HG03060 (cell line): ENCODE results near the gene DDX52.
"Not testable (repeated sequence)": the region's sequence is repeated elsewhere in the genome, so short reads cannot be mapped to it uniquely, and the experiment has no call there.

Experiments
- ATAC-seq: cut with Tn5 transposase; IDR thresholded peaks from one replicate; pipeline ENCODE4 v1.9.1; 2021; ENCODE audit warnings: low read depth, moderate number of reproducible peaks; ENCODE audit not compliant: unreplicated experiment

The DDX52 gene

DNA sequence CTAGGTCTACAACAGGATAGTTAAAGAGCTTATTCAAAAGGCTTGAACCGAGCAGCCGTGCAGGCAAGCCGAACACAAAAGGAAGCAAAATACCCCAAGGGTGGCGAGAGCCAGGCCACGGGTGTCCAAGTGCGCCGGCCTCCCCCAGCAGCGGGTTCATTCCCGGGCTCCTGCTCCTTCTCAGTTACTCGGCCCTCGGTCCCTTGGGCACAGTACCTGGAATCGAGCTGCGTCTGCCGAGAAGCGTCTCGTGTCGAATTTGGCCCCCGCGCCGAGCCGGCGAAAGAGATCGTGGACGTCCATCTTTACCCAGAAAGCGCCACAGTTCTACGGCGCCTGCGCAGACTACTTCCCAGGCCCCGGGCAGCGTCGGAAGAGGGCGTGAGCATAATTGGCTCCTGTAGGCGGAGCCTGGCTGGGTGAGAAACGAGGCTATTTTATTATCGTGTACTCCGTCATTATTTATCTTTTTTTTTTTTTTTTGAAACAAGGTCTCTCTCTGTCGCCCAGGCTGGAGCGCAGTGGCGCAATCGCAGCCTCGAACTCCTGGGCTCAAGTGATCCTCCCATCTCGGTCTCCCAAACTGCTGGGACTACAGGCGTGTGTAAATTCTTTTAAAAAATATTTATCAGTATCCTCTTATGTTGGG, at the start of gene DDX52:
DDX52 (minus strand) TSS at position 329 of the 649 bp plus-strand sequence; CDS start at position 303, 26 bp downstream.
- peak; percentile 77 for ATAC-seq

- no peak for ATAC-seq
These were observed 48.6 kb upstream of the DDX52 start for GRCh38 chr17:37691807-37692206.

- no peak for ATAC-seq
These were observed 46.1 kb upstream of the DDX52 start for GRCh38 chr17:37689317-37689716.

GRCh38 chr17:37683454-37683984, 40.3 kb upstream of the DDX52 start:
- no peak for ATAC-seq

- no peak for ATAC-seq
These were observed 38.8 kb upstream of the DDX52 start for GRCh38 chr17:37682007-37682406.

DNA sequence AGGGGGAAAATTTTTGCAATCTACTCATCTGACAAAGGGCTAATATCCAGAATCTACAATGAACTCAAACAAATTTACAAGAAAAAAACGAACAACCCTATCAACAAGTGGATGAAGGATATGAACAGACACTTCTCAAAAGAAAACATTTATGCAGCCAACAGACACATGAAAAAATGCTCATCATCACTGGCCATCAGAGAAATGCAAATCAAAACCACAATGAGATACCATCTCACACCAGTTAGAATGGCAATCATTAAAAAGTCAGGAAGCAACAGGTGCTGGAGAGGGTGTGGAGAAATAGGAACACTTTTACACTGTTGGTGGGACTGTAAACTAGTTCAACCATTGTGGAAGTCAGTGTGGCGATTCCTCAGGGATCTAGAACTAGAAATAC, 36.7 kb upstream of the DDX52 start:
- not testable (repeated sequence) for ATAC-seq

DNA sequence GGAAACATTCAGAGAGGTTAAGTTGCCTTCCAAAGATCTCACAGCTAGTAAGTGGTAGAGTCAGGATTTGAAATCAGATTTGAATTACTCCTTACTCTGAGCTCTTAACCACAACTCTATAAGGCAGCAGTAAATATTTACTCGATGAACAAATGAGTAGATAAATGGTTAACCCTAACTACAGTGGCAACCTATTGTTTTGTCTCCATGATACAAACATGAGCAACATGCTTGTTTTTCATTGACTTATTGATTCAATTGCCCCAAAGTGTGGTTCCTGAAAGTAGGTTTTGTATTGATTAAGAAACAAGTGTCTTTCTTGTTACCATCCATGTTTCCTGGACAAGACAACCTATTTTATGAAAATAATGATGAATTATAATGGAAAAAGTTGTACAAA, 34.8 kb upstream of the DDX52 start:
- ATAC-seq, result no peak

- no peak for ATAC-seq
These were observed 33.8 kb upstream of the DDX52 start for GRCh38 chr17:37677021-37677420.

DNA sequence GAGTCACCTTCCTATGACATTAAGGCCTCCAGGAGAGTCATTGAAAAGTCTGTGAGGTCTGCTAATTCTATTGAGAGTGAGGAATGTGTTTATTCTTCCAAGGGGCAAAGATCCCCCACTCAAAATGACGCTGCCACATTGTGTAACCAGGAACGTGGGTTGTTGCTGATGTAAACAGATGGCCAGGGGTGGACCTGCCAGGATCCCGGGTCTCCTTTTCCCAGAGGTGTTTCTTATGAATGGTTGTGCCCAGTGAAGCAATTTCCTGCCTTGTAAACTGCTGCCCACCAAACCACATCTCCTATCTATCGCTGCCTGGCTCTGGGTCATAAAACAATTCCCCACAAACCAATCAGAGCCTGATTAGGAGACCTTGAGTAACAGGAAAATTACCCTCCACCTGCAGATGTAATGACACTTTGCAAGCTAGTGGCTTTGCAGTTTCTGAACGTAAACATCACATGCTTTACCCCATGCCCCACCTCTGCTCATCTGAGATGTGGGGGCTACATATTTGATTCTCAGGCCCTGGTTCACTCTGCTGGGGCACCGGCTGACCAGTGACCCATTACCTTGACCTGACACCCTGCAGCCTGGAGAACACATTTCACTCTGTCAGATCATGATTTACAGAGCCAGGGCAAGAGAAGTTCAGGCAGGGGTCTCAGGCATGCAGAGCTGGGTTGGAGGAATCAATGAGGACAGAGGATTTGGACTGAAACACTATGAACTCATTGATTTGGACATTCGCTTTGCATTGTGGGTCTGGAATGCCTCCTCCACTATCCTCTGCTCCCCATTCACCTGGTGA, 33.1 kb upstream of the DDX52 start:
- ATAC-seq, result no peak

- ATAC-seq, result no peak
These were observed 31.3 kb upstream of the DDX52 start for GRCh38 chr17:37674511-37674910.

DNA sequence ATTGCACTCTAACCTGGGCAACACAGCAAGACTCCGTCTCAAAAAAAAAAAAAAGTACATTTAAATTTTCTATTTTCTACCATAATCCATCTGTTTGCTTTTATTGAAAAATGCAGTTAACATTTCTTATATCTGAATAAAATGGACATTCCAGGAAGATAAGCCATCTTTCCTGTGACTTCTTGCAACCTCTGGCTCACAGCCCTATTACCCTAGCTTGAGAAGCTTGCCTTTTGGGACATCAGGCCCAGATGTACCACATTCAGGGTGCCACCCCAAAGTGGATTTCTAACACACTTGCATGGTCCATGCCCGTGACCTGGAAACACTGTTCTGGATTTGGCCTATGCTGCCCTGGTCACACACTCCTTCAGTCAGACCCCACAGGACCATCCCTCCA, 30.1 kb upstream of the DDX52 start:
- no peak for ATAC-seq

- no peak for ATAC-seq
These were observed 29.4 kb upstream of the DDX52 start for GRCh38 chr17:37672548-37673078.

DNA sequence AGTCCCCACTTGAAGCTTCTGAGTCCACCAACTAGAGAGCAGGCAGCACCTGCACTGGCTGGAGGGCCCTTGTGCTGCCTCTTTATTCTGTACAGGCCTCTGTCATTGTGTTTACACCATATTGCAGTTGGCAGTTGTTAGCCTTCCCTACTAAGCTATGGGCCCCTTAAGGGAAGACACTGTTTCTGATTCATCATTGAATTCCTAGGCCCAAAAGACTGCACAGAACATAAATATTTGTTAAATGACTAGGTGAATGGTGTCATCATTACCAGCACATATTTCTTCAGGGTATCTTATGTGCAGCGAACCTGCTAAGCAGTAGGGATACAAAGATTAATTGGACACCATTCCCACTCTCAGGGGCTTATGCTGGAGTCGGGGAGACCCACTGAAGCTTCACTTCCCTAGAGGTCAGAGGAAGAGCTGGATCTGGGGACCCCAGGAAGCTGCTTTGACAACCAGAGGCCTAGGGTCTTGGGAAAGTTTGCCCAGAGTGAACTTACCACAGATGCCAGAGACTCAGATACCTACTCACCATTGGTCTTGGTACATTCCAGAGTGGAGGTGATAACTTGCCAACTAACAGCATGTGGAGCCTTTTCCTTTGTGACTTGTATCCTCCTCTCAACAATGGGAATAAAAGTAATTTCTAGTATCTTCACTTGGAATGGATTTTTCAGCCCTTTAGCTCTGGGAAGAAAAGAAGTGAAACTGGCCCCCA, 28.7 kb upstream of the DDX52 start:
- ATAC-seq, result no peak

- ATAC-seq, result no peak
These were observed 28.0 kb upstream of the DDX52 start for GRCh38 chr17:37671028-37671823.

DNA sequence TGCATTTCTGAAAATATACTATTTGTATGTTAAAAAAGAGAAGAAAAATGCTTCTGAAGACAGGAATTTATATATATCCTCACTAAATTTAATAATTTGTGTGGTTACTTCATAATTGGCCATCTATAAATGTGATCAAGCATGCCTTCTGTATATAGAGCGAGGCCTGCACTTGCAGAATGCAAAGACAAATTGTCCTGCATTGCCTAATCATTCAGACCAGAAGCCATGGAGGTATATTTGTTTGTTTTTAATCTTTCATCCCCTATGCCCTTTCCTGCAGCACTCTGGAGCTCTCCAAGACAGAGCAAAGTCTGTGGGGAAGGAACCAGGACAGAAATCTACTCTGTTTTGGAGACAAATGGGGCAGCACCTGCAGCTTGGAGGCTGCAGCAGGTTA, 23.8 kb upstream of the DDX52 start:
- no peak for ATAC-seq

DNA sequence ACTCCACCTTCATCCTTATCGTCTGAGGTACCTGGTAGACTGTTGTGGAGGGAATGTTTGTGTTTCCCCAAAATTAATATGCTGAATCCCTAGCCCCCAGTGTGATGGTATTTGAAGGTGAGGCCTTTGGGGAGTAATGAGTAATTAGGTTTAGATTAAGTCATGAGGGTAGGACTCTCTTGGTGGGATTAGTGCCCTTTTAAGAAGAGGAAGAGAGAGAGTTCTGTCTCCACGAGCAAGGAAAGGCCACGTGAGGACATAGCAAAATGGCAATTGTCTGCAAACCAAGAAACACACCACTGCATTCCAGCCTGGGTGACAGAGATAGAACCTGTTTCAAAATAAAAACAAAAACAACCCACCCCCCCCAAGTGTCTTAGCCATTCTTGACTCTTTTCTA, 21.0 kb upstream of the DDX52 start:
- ATAC-seq, result no peak

DNA sequence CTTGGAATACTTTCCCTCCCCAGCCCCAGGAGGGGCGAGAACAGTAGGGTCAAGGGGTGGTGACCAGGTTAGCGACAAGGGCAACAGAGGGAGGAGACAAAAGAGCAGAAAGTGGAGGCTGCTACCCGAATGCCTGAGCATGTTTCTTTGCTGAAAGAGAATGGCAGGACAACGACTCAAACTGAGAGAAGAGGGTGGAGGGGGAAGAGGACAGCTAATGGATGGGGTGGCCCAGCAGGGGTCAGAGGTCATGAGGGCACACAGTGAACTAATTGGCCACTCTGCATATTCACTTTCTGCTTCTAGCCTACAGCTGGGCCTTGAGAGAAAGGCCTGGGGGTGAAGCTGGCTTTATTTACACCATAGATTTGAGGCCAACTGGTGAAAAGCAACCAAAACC, 19.1 kb upstream of the DDX52 start:
- ATAC-seq, result no peak

- no peak for ATAC-seq
These were observed 18.3 kb upstream of the DDX52 start for GRCh38 chr17:37661400-37662014.

- ATAC-seq, result no peak
These were observed 16.7 kb upstream of the DDX52 start for GRCh38 chr17:37659925-37660324.

DNA sequence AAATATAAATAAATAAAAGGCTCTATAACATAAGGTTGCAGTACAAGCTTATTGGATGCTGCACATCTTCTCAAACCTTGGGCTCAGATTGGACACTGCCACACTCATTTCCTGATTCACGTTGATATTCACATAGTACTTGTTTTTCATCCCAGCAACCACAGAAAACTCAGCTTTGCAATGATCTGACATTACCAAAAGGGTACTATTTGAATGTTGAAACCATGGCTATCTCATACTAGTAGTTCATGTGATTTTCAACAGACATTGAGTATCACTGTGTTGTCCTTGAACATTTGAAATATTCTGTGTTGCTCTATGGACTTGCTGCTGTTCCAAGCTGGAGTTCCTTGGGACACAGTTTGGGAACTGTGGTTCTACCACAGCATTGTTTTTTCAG, 14.0 kb upstream of the DDX52 start:
- ATAC-seq, result no peak
